GM12865 (cell line): Measurements from ENCODE around the gene TRPV6.

Experiments
- DNase-seq: peaks from one replicate; pipeline ENCODE4 v3.0.0; 2010; ENCODE audit warnings: low read depth
- H3K4me3 ChIP-seq: 2 replicates; pipeline ENCODE4 v1.5.1; 2011; ENCODE audit warnings: mild to moderate bottlenecking, low read depth, low read length, control low read depth
- CTCF ChIP-seq: IDR thresholded peaks from 2 replicates; pipeline ENCODE4 v1.5.1; 2011; ENCODE audit warnings: low read length, control low read depth, low read depth, inconsistent platforms; ENCODE audit not compliant: insufficient read depth; ENCODE audit errors: missing control alignments

TRPV6 gene

DNA sequence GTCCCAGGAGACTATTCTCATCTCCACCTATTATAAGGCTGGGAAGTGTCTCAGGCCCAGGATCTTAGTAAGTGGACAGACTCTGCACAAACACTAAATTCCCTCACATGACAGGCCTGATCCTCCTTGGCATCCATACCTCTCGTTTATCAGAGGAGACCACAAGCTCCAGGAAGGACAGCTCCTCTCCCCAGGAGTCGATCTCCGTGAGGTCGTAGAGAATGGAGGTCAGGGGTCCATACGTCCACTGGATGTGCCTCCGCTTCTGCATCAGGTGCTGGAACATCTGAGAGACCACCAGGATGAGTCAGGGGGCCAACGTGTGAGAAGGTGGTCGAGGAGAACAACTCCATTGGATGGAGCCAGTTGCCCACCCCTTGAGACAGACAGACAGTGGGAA lies 42.4 kb upstream of the TRPV6 start:
- no peak for DNase-seq
- no peak overlapping the region for H3K4me3 ChIP-seq
- no peak for TF ChIP-seq CTCF

GRCh38 chr7:142927085-142927745 lies 41.7 kb upstream of the TRPV6 start:
- no peak overlapping the region for H3K4me3 ChIP-seq
- no peak for DNase-seq
- TF ChIP-seq CTCF: no peak

- TF ChIP-seq CTCF: no peak
- H3K4me3 ChIP-seq: no peak overlapping the region
- DNase-seq: peak; percentile 24
Measured at GRCh38 chr7:142925413-142925812, 39.9 kb upstream of the TRPV6 start.

GRCh38 chr7:142923391-142923790 lies 37.8 kb upstream of the TRPV6 start:
- H3K4me3 ChIP-seq: no peak overlapping the region
- TF ChIP-seq CTCF: no peak
- no peak for DNase-seq

- H3K4me3 ChIP-seq: no peak overlapping the region
- DNase-seq: no peak
- TF ChIP-seq CTCF: no peak
Measured at GRCh38 chr7:142919656-142920055, 34.1 kb upstream of the TRPV6 start.

DNA sequence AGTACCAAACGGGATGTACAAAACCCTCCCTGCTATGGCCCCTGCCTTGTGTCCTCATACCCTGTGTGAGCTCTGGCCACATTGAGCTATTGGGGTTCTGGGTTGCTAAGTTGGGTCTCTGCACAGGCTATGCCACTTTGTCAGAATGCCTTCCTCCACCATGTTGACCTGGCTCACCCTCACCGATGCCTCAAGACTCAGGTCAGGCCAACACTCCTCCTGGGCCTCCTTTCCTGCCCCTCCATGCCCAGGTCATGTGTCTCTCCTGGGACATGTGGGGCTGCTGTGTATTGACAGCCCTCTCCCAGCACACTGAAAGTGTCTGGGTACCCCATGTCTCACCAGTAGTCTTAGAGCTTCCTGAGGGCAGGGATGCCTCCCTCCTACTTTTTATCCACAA lies 33.4 kb upstream of the TRPV6 start:
- DNase-seq: no peak
- no peak overlapping the region for H3K4me3 ChIP-seq
- TF ChIP-seq CTCF: no peak

DNA sequence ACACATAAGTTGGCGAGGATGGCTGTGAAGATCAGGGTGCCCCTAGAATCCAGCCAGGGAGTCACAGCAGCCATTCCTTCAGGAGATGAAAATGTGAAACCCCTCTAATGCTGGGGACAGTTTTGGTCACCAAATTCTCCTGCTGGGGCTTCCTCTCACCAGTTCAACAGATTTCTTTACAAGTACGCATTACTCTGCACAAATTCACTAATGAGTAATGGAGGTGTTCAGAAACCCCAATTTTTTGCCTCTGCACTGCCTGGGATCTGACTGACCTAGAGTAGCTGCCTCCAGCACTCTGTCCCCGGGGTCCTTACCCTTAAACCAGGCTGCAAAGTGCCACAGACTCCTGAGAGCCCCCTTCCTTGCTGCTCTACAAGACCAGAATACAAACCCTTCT lies 31.9 kb upstream of the TRPV6 start:
- TF ChIP-seq CTCF: no peak

More for the DNA sequence above, 31.9 kb upstream of the TRPV6 start:
- no peak for DNase-seq
- no peak overlapping the region for H3K4me3 ChIP-seq
